Stimulated activated naive B cell treated with anti-CD40 and anti-IgM and Interleukin-4, amounts not matched to agents 10 μg/mL and 1 μg/mL and 100 μg/mL, for 72 hours (primary cell): Measurements from ENCODE around the gene ATP6V0A1.
"Not testable (repeated sequence)": the region's sequence is repeated elsewhere in the genome, so short reads cannot be mapped to it uniquely, and the experiment has no call there.

Experiments
- ATAC-seq, 2 donors: fragments of 150-1000 bp; cut with Tn5 transposase; replicated peaks; 2 replicates each; pipeline ENCODE4 v1.10.0; 2021; ENCODE audit warnings: moderate library complexity in 1 of 2
- DNase-seq: peaks from one replicate; pipeline ENCODE4 v3.0.0; 2021
- H3K27ac Mint-ChIP-seq: one replicate; pipeline ENCODE4 v1.8.0; 2022; ENCODE audit warnings: mild to moderate bottlenecking, mixed read lengths
- H3K27me3 Mint-ChIP-seq, 2 donors: one replicate each; pipeline ENCODE4 v1.8.0; 2022; ENCODE audit warnings: mixed read lengths in 2 of 2
- H3K36me3 Mint-ChIP-seq, 2 donors: one replicate each; pipeline ENCODE4 v1.8.0; 2022; ENCODE audit warnings: mixed read lengths in 2 of 2, mild to moderate bottlenecking in 1 of 2
- H3K4me1 Mint-ChIP-seq, 2 donors: one replicate each; pipeline ENCODE4 v1.8.0; 2022; ENCODE audit warnings: mixed read lengths in 2 of 2, mild to moderate bottlenecking in 1 of 2
- H3K4me3 Mint-ChIP-seq, 2 donors: one replicate each; pipeline ENCODE4 v1.8.0; 2022; ENCODE audit warnings: mild to moderate bottlenecking in 2 of 2, mixed read lengths in 2 of 2, moderate library complexity in 1 of 2
- H3K9me3 Mint-ChIP-seq, 2 donors: one replicate each; pipeline ENCODE4 v1.8.0; 2022; ENCODE audit warnings: mixed read lengths in 2 of 2, mild to moderate bottlenecking in 1 of 2

Gene ATP6V0A1

GRCh38 chr17:42525221-42525620 is 66.5 kb downstream of the ATP6V0A1 start:
- Mint-ChIP-seq H3K4me1 (peaks cover 3 to 19% of the 10 kb centered on the region in 2 donors), H3K9me3 (no peaks in the 10 kb centered on the region), H3K27me3 (no peaks in the 10 kb centered on the region), H3K4me3 (no peak overlapping the region), H3K36me3 (peaks cover 28 to 30% of the 10 kb centered on the region in 2 donors), H3K27ac (no peak overlapping the region)
- DNase-seq, result no peak
- ATAC-seq, result no peak

- Mint-ChIP-seq H3K27ac (no peak overlapping the region), H3K36me3 (peaks cover 22 to 23% of the 10 kb centered on the region in 2 donors), H3K4me3 (no peak overlapping the region), H3K4me1 (peaks cover 9 to 25% of the 10 kb centered on the region in 2 donors), H3K9me3 (no peaks in the 10 kb centered on the region), H3K27me3 (no peaks in the 10 kb centered on the region)
- ATAC-seq (no peak), DNase-seq (no peak)
Measured at GRCh38 chr17:42526031-42526444, 67.4 kb downstream of the ATP6V0A1 start.

GRCh38 chr17:42527932-42528331 is 69.3 kb downstream of the ATP6V0A1 start:
- ATAC-seq (no peak), DNase-seq (no peak)
- Mint-ChIP-seq H3K4me3 (no peak overlapping the region), H3K27me3 (no peaks in the 10 kb centered on the region), H3K36me3 (peaks cover 4% of the 10 kb centered on the region in 2 donors), H3K9me3 (no peaks in the 10 kb centered on the region), H3K27ac (no peak overlapping the region), H3K4me1 (peaks cover 14 to 35% of the 10 kb centered on the region in 2 donors)

- Mint-ChIP-seq H3K27ac (no peak overlapping the region), H3K9me3 (no peaks in the 10 kb centered on the region), H3K4me3 (no peak overlapping the region), H3K36me3 (no peaks in the 10 kb centered on the region), H3K27me3 (no peaks in the 10 kb centered on the region), H3K4me1 (peaks cover 14 to 35% of the 10 kb centered on the region in 2 donors)
- no peak for DNase-seq
- ATAC-seq, result no peak
Measured at GRCh38 chr17:42529061-42529460, 70.4 kb downstream of the ATP6V0A1 start.

GRCh38 chr17:42530952-42531454 is 72.3 kb downstream of the ATP6V0A1 start:
- no peak overlapping the region for H3K4me3 Mint-ChIP-seq
- DNase-seq (no peak), ATAC-seq (no peak)
- no peaks in the 10 kb centered on the region for H3K27me3 Mint-ChIP-seq
- no peaks in the 10 kb centered on the region for H3K36me3 Mint-ChIP-seq
- H3K27ac Mint-ChIP-seq, result peak overlapping the region; percentile 71
- H3K4me1 Mint-ChIP-seq, result peaks cover 21 to 44% of the 10 kb centered on the region in 2 donors
- H3K9me3 Mint-ChIP-seq, result no peaks in the 10 kb centered on the region

- Mint-ChIP-seq H3K27ac (peak overlapping the region; percentile 71), H3K4me1 (peaks cover 21 to 48% of the 10 kb centered on the region in 2 donors), H3K4me3 (peak overlapping the region; percentile 81 to 90)
Measured at GRCh38 chr17:42531455-42532354, 73.0 kb downstream of the ATP6V0A1 start.

GRCh38 chr17:42535155-42536047 is 76.7 kb downstream of the ATP6V0A1 start:
- ATAC-seq (peak; percentile 43 to 46), DNase-seq (no peak)
- H3K4me3 Mint-ChIP-seq, result peak overlapping the region; percentile 80 to 84
- no peaks in the 10 kb centered on the region for H3K27me3 Mint-ChIP-seq
- no peaks in the 10 kb centered on the region for H3K9me3 Mint-ChIP-seq
- H3K36me3 Mint-ChIP-seq, result peaks cover 18 to 21% of the 10 kb centered on the region in 2 donors
- H3K27ac Mint-ChIP-seq, result peak overlapping the region; percentile 94
- peaks cover 28 to 53% of the 10 kb centered on the region in 2 donors for H3K4me1 Mint-ChIP-seq

More at GRCh38 chr17:42531455-42532354, 73.0 kb downstream of the ATP6V0A1 start:
- H3K36me3 Mint-ChIP-seq, result peaks cover 2% of the 10 kb centered on the region in 2 donors
- H3K9me3 Mint-ChIP-seq, result no peaks in the 10 kb centered on the region
- H3K27me3 Mint-ChIP-seq, result no peaks in the 10 kb centered on the region
- peak; percentile 33 for DNase-seq
- peak; percentile 16 to 17 for ATAC-seq

GRCh38 chr17:42536048-42536371 is 77.3 kb downstream of the ATP6V0A1 start, which contains the start of gene NAGLU:
NAGLU (plus strand) TSS chr17:42536241; CDS start chr17:42536273, 32 bp downstream.
- no peaks in the 10 kb centered on the region for H3K9me3 Mint-ChIP-seq
- H3K4me1 Mint-ChIP-seq, result peaks cover 24 to 46% of the 10 kb centered on the region in 2 donors
- H3K4me3 Mint-ChIP-seq, result peak within 1 kb of the TSS; percentile 96 to 98
- peak; percentile 92 for DNase-seq
- peak; percentile 93 to 95 for ATAC-seq
- H3K36me3 Mint-ChIP-seq, result peaks cover 24 to 25% of the 10 kb centered on the region in 2 donors
- H3K27ac Mint-ChIP-seq, result peak within 1 kb of the TSS; percentile 94
- no peaks in the 10 kb centered on the region for H3K27me3 Mint-ChIP-seq

- H3K9me3 Mint-ChIP-seq, result no peaks in the 10 kb centered on the region
- peaks cover 21 to 41% of the 10 kb centered on the region in 2 donors for H3K4me1 Mint-ChIP-seq
- H3K27me3 Mint-ChIP-seq, result no peaks in the 10 kb centered on the region
- peak overlapping the region; percentile 96 to 98 for H3K4me3 Mint-ChIP-seq
- H3K27ac Mint-ChIP-seq, result peak overlapping the region; percentile 85
- peak; percentile 75 for DNase-seq
- H3K36me3 Mint-ChIP-seq, result peaks cover 26 to 30% of the 10 kb centered on the region in 2 donors
- peak; percentile 74 to 81 for ATAC-seq
Measured at GRCh38 chr17:42536372-42537155, 77.9 kb downstream of the ATP6V0A1 start.

GRCh38 chr17:42537156-42537805 is 78.6 kb downstream of the ATP6V0A1 start:
- Mint-ChIP-seq H3K36me3 (peaks cover 26 to 30% of the 10 kb centered on the region in 2 donors), H3K4me1 (peaks cover 17 to 36% of the 10 kb centered on the region in 2 donors), H3K9me3 (no peaks in the 10 kb centered on the region), H3K4me3 (peak overlapping the region; percentile 96 to 98), H3K27ac (peak overlapping the region; percentile 85), H3K27me3 (no peaks in the 10 kb centered on the region)
- ATAC-seq (no peak), DNase-seq (no peak)

- Mint-ChIP-seq H3K27me3 (no peaks in the 10 kb centered on the region), H3K36me3 (peaks cover 28 to 32% of the 10 kb centered on the region in 2 donors), H3K27ac (peak overlapping the region; percentile 39), H3K4me3 (peak overlapping the region; percentile 96 to 98), H3K4me1 (peaks cover 17 to 36% of the 10 kb centered on the region in 2 donors), H3K9me3 (no peaks in the 10 kb centered on the region)
- ATAC-seq (no peak), DNase-seq (no peak)
Measured at GRCh38 chr17:42537826-42538451, 79.3 kb downstream of the ATP6V0A1 start.

- Mint-ChIP-seq H3K4me3 (no peak overlapping the region), H3K4me1 (peaks cover 17 to 36% of the 10 kb centered on the region in 2 donors), H3K9me3 (no peaks in the 10 kb centered on the region), H3K27ac (no peak overlapping the region), H3K27me3 (no peaks in the 10 kb centered on the region), H3K36me3 (peaks cover 32 to 37% of the 10 kb centered on the region in 2 donors)
- DNase-seq, result no peak
- ATAC-seq, result no peak
Measured at GRCh38 chr17:42538482-42538881, 79.8 kb downstream of the ATP6V0A1 start.

GRCh38 chr17:42540558-42540957 is 81.9 kb downstream of the ATP6V0A1 start:
- H3K27ac Mint-ChIP-seq, ATAC-seq, H3K27me3 Mint-ChIP-seq, H3K9me3 Mint-ChIP-seq, H3K4me3 Mint-ChIP-seq, DNase-seq: not testable (repeated sequence)
- Mint-ChIP-seq H3K4me1 (peaks cover 13 to 40% of the 10 kb centered on the region in 2 donors), H3K36me3 (peaks cover 35 to 47% of the 10 kb centered on the region in 2 donors)
